DOHH2 (cell line): ENCODE data around the gene SLC50A1.

Experiments used
- H3F3A ChIP-seq: fragments of 200-600 bp; sonication (generic), shearing (Covaris generic); 2 replicates; pipeline ENCODE4 v1.6.0; 2016; ENCODE audit warnings: antibody characterized with exemption, mild to moderate bottlenecking; ENCODE audit not compliant: control insufficient read depth, insufficient read depth
- H3K27ac ChIP-seq: fragments of 200-600 bp; sonication (generic); 2 replicates; pipeline ENCODE4 v1.5.1; 2014; ENCODE audit warnings: low read depth, mild to moderate bottlenecking, low read length, moderate library complexity
- H3K27me3 ChIP-seq: fragments of 200-600 bp; sonication (generic); 2 replicates; pipeline ENCODE4 v1.6.1; 2014; ENCODE audit warnings: mild to moderate bottlenecking, low read length, mixed read lengths; ENCODE audit not compliant: control insufficient read depth
- H3K36me3 ChIP-seq: fragments of 200-600 bp; sonication (generic); 2 replicates; pipeline ENCODE4 v1.6.1; 2014; ENCODE audit warnings: mild to moderate bottlenecking, low read length, moderate library complexity, mixed read lengths; ENCODE audit not compliant: control insufficient read depth
- H3K4me1 ChIP-seq: fragments of 200-600 bp; sonication (generic); 2 replicates; pipeline ENCODE4 v1.6.1; 2014; ENCODE audit warnings: mild to moderate bottlenecking, low read length, mixed read lengths; ENCODE audit not compliant: control insufficient read depth
- H3K4me2 ChIP-seq: fragments of 200-600 bp; sonication (generic); 2 replicates; pipeline ENCODE4 v1.6.0; 2014; ENCODE audit warnings: mild to moderate bottlenecking, low read length, moderate library complexity
- H3K4me3 ChIP-seq: fragments of 200-600 bp; sonication (generic); 2 replicates; pipeline ENCODE4 v1.5.1; 2014; ENCODE audit warnings: mild to moderate bottlenecking, low read length, mixed read lengths
- H3K79me2 ChIP-seq: fragments of 200-600 bp; sonication (generic); 2 replicates; pipeline ENCODE4 v1.6.1; 2014; ENCODE audit warnings: mild to moderate bottlenecking, low read length, mixed read lengths; ENCODE audit not compliant: control insufficient read depth
- H3K9me2 ChIP-seq: fragments of 200-600 bp; sonication (generic); replicated peaks from 2 replicates; pipeline ENCODE4 v1.6.1; 2014; ENCODE audit warnings: mild to moderate bottlenecking, low read length, mixed read lengths; ENCODE audit not compliant: control insufficient read depth
- H3K9me3 ChIP-seq: fragments of 200-600 bp; sonication (generic); 2 replicates; pipeline ENCODE4 v1.6.1; 2014; ENCODE audit warnings: antibody characterized with exemption, low read length, mixed read lengths; ENCODE audit not compliant: control insufficient read depth, insufficient read depth
- H4K20me1 ChIP-seq: fragments of 200-600 bp; sonication (generic); 2 replicates; pipeline ENCODE4 v1.6.0; 2014; ENCODE audit warnings: low read depth, mild to moderate bottlenecking, antibody characterized with exemption, low read length, moderate library complexity; ENCODE audit not compliant: control insufficient read depth, insufficient read depth
- EZH2phosphoT487 ChIP-seq: fragments of 200-600 bp; sonication (generic); IDR thresholded peaks from 2 replicates; pipeline ENCODE4 v1.6.1; 2017; ENCODE audit warnings: borderline replicate concordance, mild to moderate bottlenecking, antibody characterized with exemption, low read length, moderate library complexity, mixed read lengths
- TF ChIP-seq, protein P1 (sequence below): fragments of 200-600 bp; sonication (generic); IDR thresholded peaks from one replicate; pipeline ENCODE4 v1.5.1; 2014; ENCODE audit warnings: antibody characterized with exemption, mild to moderate bottlenecking, low read depth, low read length; ENCODE audit not compliant: poor library complexity, severe bottlenecking

The SLC50A1 gene

GRCh38 chr1:155093911-155094621, 41.6 kb upstream of the SLC50A1 start:
- Histone ChIP-seq H3K36me3 (no peaks in the 10 kb centered on the region), H3F3A (no peaks in the 10 kb centered on the region), H3K4me2 (no peak overlapping the region), H3K9me2 (no peaks in the 10 kb centered on the region), H3K9me3 (no peaks in the 10 kb centered on the region), H3K79me2 (no peaks in the 10 kb centered on the region), H3K4me3 (no peak overlapping the region), H4K20me1 (no peaks in the 10 kb centered on the region), H3K27ac (no peak overlapping the region), H3K27me3 (peaks cover 25% of the 10 kb centered on the region), H3K4me1 (peaks cover 11% of the 10 kb centered on the region)
- no peak for TF ChIP-seq EZH2phosphoT487
- TF ChIP-seq, protein P1, sequence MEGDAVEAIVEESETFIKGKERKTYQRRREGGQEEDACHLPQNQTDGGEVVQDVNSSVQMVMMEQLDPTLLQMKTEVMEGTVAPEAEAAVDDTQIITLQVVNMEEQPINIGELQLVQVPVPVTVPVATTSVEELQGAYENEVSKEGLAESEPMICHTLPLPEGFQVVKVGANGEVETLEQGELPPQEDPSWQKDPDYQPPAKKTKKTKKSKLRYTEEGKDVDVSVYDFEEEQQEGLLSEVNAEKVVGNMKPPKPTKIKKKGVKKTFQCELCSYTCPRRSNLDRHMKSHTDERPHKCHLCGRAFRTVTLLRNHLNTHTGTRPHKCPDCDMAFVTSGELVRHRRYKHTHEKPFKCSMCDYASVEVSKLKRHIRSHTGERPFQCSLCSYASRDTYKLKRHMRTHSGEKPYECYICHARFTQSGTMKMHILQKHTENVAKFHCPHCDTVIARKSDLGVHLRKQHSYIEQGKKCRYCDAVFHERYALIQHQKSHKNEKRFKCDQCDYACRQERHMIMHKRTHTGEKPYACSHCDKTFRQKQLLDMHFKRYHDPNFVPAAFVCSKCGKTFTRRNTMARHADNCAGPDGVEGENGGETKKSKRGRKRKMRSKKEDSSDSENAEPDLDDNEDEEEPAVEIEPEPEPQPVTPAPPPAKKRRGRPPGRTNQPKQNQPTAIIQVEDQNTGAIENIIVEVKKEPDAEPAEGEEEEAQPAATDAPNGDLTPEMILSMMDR = no peak

DNA sequence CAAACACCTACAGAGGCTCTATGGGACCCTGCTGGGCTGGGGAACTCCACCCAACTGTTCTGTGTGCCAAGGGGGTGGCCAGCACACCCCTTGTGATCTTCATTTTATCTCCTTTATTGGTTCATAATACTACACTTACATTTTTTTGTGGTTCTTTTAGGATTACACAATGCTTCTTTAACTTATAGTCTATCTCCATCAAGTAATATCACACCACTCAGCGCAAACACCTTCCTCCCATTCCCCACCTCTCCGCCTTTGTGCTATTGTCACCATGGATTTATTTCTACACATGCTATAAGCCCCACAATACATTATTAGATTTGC, 41.1 kb upstream of the SLC50A1 start:
- Histone ChIP-seq H3K36me3 (no peaks in the 10 kb centered on the region), H3F3A (no peaks in the 10 kb centered on the region), H3K4me1 (peaks cover 11% of the 10 kb centered on the region), H3K4me2 (no peak overlapping the region), H3K27ac (no peak overlapping the region), H3K9me2 (no peaks in the 10 kb centered on the region), H4K20me1 (no peaks in the 10 kb centered on the region), H3K79me2 (no peaks in the 10 kb centered on the region), H3K4me3 (no peak overlapping the region), H3K9me3 (no peaks in the 10 kb centered on the region), H3K27me3 (peaks cover 25% of the 10 kb centered on the region)
- TF ChIP-seq, protein P1 = no peak
- TF ChIP-seq EZH2phosphoT487 = no peak

- Histone ChIP-seq H3K4me2 (no peak overlapping the region), H3K79me2 (no peaks in the 10 kb centered on the region), H4K20me1 (no peaks in the 10 kb centered on the region), H3K27ac (no peak overlapping the region), H3K27me3 (peaks cover 16% of the 10 kb centered on the region), H3K36me3 (no peaks in the 10 kb centered on the region), H3K9me3 (no peaks in the 10 kb centered on the region), H3F3A (no peaks in the 10 kb centered on the region), H3K9me2 (no peaks in the 10 kb centered on the region), H3K4me1 (peaks cover 6% of the 10 kb centered on the region; the same call in 1 of the 2 replicates), H3K4me3 (no peak overlapping the region)
- TF ChIP-seq, protein P1 = no peak
- no peak for TF ChIP-seq EZH2phosphoT487
These were observed 36.3 kb upstream of the SLC50A1 start for GRCh38 chr1:155099331-155099730.

DNA sequence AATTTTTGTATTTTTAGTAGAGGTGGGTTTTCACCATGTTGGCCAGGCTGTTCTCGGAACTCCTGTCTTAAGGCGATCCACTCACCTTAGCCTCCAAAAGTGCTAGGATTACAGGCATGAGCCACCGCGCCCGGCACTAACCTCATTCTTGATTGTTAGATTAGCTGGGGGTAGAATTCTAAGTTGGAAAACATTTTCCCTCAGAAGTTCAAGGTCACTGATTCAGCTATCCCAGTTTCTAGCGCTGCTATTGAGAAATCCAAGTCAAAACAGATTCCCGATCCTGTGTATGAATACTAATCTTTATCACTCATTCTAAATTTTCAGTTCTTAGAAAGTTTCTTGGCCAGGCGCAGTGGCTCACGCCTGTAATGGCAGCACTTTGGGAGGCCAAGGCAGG, 32.3 kb upstream of the SLC50A1 start:
- Histone ChIP-seq H3K79me2 (no peaks in the 10 kb centered on the region), H3K27me3 (no peaks in the 10 kb centered on the region), H3K9me2 (no peaks in the 10 kb centered on the region), H3K4me2 (no peak overlapping the region), H3K4me3 (no peak overlapping the region), H3K4me1 (peaks cover 13% of the 10 kb centered on the region), H3K36me3 (no peaks in the 10 kb centered on the region), H3K27ac (no peak overlapping the region), H4K20me1 (no peaks in the 10 kb centered on the region), H3F3A (no peaks in the 10 kb centered on the region), H3K9me3 (no peaks in the 10 kb centered on the region)
- no peak for TF ChIP-seq EZH2phosphoT487
- TF ChIP-seq, protein P1 = no peak
